ENCODE measurements around the gene CSAD.

DNA sequence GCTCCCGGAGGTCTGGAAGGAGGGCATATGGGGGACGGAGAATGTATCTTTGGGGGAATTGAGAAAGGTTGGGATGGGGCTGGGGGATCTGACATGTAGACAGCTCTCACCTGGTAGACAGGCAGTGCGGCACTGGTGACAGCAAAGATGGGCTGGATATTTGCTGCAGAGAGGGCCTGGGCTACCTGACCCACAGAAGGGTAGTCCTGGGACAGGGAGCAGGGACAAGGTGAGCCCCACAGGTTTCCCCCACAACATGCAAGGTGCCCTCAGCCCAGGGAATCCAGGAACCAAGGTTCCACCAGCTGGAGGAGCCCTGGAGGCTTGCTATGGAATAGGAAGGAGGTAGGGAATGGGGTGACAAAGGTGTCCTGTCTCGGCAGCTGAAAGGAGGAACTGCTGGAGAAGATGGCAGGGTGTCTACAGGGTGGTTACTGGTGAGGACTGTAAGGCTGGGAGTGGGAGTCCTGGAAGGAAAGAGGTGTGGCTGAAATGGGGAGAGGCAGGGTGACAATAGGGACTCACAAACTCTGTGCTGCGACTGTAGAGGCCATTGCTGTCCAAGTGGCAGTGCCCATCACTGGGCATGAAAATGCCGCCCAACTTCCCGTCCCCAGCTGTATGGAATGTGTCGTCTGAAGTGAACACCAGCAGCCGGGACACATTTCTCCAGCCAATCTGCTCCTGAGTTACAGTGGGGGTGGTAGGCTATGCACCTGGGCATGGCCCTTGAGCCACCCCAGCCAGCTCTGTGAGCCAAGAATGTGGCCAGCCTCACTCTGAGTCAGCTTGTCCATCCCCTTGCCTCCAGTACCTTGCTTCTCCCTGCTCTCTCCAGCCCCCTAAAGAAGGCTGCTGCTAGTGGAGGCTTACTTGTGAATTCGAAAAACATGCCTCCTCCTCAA lies 15.0 kb upstream of the CSAD start:
- TF ChIP-seq ZFP30 (CRISPR knock-in tag; IDR thresholded peaks at IDR 0.05) = no peak
- no peak for TF ChIP-seq SNAI2 (CRISPR knock-in tag; IDR thresholded peaks at IDR 0.05)
- TF ChIP-seq ZNF70 (CRISPR knock-in tag; IDR thresholded peaks at IDR 0.05) = no peak
- no peak for TF ChIP-seq BACH2 (CRISPR knock-in tag; IDR thresholded peaks at IDR 0.05; ENCODE audit: borderline replicate concordance)
- no peak for TF ChIP-seq GLIS3 (CRISPR knock-in tag; IDR thresholded peaks at IDR 0.05)

Measured in SK-N-SH treated with all-trans-retinoic acid at 6 μM for 48 hours (cell line).